Liver (tissue), 9 donors: ENCODE measurements around the gene LPAR2. TPM values are rescaled to one million over a fixed set of nuclear protein-coding genes. Genes with fewer than 3 reads are reported as not detected.
"Not testable (repeated sequence)": the region's sequence is repeated elsewhere in the genome, so short reads cannot be mapped to it uniquely, and the experiment has no call there.

Experiments used
- DNase-seq: peaks from one replicate; pipeline ENCODE4 v3.0.0-alpha.2; 2017; ENCODE audit warnings: low spot score
- H3K27ac ChIP-seq, 2 donors: one replicate each; pipeline ENCODE4 v1.7.0; 2013; ENCODE audit warnings: inconsistent platforms in 2 of 2, low read length in 2 of 2, control low read depth in 1 of 2, low read depth in 1 of 2, mild to moderate bottlenecking in 1 of 2
- H3K27me3 ChIP-seq, 4 donors: one replicate each; pipeline versions ENCODE4 v1.6.1 to v1.7.0; 2013; ENCODE audit warnings: low read length in 3 of 4, inconsistent platforms in 1 of 4, mild to moderate bottlenecking in 1 of 4, moderate library complexity in 1 of 4; ENCODE audit not compliant: control insufficient read depth in 4 of 4, insufficient read depth in 4 of 4
- H3K36me3 ChIP-seq, 4 donors: one replicate each; pipeline versions ENCODE4 v1.6.1 to v1.7.0; 2013; ENCODE audit warnings: low read length in 3 of 4, mild to moderate bottlenecking in 3 of 4, low read depth in 1 of 4, moderate library complexity in 1 of 4; ENCODE audit not compliant: control insufficient read depth in 4 of 4, insufficient read depth in 3 of 4
- H3K4me1 ChIP-seq, 4 donors: one replicate each; pipeline versions ENCODE4 v1.6.1 to v1.7.0; 2013; ENCODE audit warnings: low read length in 3 of 4, mild to moderate bottlenecking in 3 of 4, moderate library complexity in 1 of 4; ENCODE audit not compliant: control insufficient read depth in 4 of 4, insufficient read depth in 4 of 4
- H3K4me3 ChIP-seq, 3 donors: one replicate each; pipeline versions ENCODE4 v1.6.1 to v1.7.0; 2013; ENCODE audit warnings: low read length in 3 of 3, control low read depth in 1 of 3, low read depth in 1 of 3, mild to moderate bottlenecking in 1 of 3
- H3K9ac ChIP-seq, 2 donors: one replicate each; pipeline ENCODE4 v1.7.0; 2013; ENCODE audit warnings: low read length in 2 of 2, mild to moderate bottlenecking in 2 of 2, moderate library complexity in 2 of 2, control low read depth in 1 of 2, low read depth in 1 of 2
- H3K9me3 ChIP-seq, 4 donors: one replicate each; pipeline versions ENCODE4 v1.6.1 to v1.7.0; 2013; ENCODE audit warnings: low read length in 3 of 4; ENCODE audit not compliant: control insufficient read depth in 4 of 4
- ATF3 ChIP-seq: IDR thresholded peaks from 2 replicates; pipeline ENCODE4 v1.6.1; 2016; ENCODE audit warnings: antibody characterized with exemption
- CTCF ChIP-seq: fragments of 150-350 bp; IDR thresholded peaks from 2 replicates; pipeline ENCODE4 v1.5.1; 2017; ENCODE audit warnings: improper control_type of control experiment, low read depth, low read length; ENCODE audit not compliant: missing input control
- EGR1 ChIP-seq, 2 donors: IDR thresholded peaks; 2 replicates each; pipeline ENCODE4 v1.6.1; 2016 to 2018; ENCODE audit warnings: antibody characterized with exemption in 2 of 2, low read depth in 2 of 2
- FOXA1 ChIP-seq: IDR thresholded peaks from 2 replicates; pipeline ENCODE4 v1.6.1; 2016; ENCODE audit warnings: antibody characterized with exemption
- FOXA2 ChIP-seq: IDR thresholded peaks from 2 replicates; pipeline ENCODE4 v1.6.1; 2016; ENCODE audit warnings: antibody characterized with exemption
- GABPA ChIP-seq, 2 donors: IDR thresholded peaks in 1 of 2; conservative IDR thresholded peaks in 1 of 2; 2 replicates each; pipeline ENCODE4 v1.6.1; 2016; ENCODE audit warnings: antibody characterized with exemption in 2 of 2, mild to moderate bottlenecking in 1 of 2, moderate library complexity in 1 of 2
- HNF4A ChIP-seq, 2 donors: conservative IDR thresholded peaks; 2 replicates each; pipeline ENCODE4 v1.6.1; 2016; ENCODE audit warnings: antibody characterized with exemption in 2 of 2, mild to moderate bottlenecking in 2 of 2
- MAX ChIP-seq: IDR thresholded peaks from 2 replicates; pipeline ENCODE4 v1.6.1; 2016; ENCODE audit warnings: antibody characterized with exemption
- RAD21 ChIP-seq, 2 donors: IDR thresholded peaks; 2 replicates each; pipeline ENCODE4 v1.6.1; 2016; ENCODE audit warnings: antibody characterized with exemption in 2 of 2, mild to moderate bottlenecking in 2 of 2
- RXRA ChIP-seq, 2 donors: IDR thresholded peaks; 2 replicates each; pipeline ENCODE4 v1.6.1; 2017 to 2018; ENCODE audit warnings: antibody characterized with exemption in 2 of 2, mild to moderate bottlenecking in 1 of 2
- SP1 ChIP-seq: IDR thresholded peaks from 2 replicates; pipeline ENCODE4 v1.6.1; 2018; ENCODE audit warnings: antibody characterized with exemption, mild to moderate bottlenecking
- TAF1 ChIP-seq: conservative IDR thresholded peaks from 2 replicates; pipeline ENCODE4 v1.6.1; 2016; ENCODE audit warnings: antibody characterized with exemption, mild to moderate bottlenecking
- YY1 ChIP-seq: IDR thresholded peaks from 2 replicates; pipeline ENCODE4 v1.6.1; 2016; ENCODE audit warnings: antibody characterized with exemption, mild to moderate bottlenecking
- ZBTB33 ChIP-seq: IDR thresholded peaks from 2 replicates; pipeline ENCODE4 v1.6.1; 2016; ENCODE audit warnings: antibody characterized with exemption
- WGBS: extraction: QIAGEN DNeasy Blood & Tissue Kit; methylation state at CpG from one replicate; pipeline ENCODE4 v1.1.7; 2013; 5-methylcytosine and 5-hydroxymethylcytosine counted together
- polyA plus RNA-seq, 2 donors: library from polyadenylated mRNA; stranded (reverse) in 1 of 2; unstranded in 1 of 2; fragments of 200-250 nt in 1 of 2; fragments of >200 nt in 1 of 2; fragmentation: Nextera tagmentation in 1 of 2; extraction: Ambion mirVana in 1 of 2; gene quantifications; one replicate each; pipeline versions ENCODE4 v1.2.1 to v1.2.3, GENCODE V29; 2013 to 2015
- total RNA-seq, 2 donors: library from RNA; depleted of rRNA; stranded (reverse); fragments of >200 nt; gene quantifications; one replicate each; pipeline ENCODE4 v1.2.3, GENCODE V29; 2014
- donor health status: healthy.
- donor health status: healthy.
- donor health status: healthy.
- donor health status: healthy.
- donor health status: healthy.

The LPAR2 gene
- total and polyA plus RNA-seq, 4 donors, result 1.0 to 3.4 (median 1.2) TPM

GRCh38 chr19:19602136-19602712, 25.8 kb downstream of the LPAR2 start (continued):
- TF ChIP-seq CTCF, result no peak
- no peak for TF ChIP-seq RAD21 (IDR thresholded peaks at IDR 0.05)
- TF ChIP-seq SP1, result no peak
- no peak for TF ChIP-seq TAF1
- TF ChIP-seq ATF3, result no peak

- Histone ChIP-seq H3K27ac (no peak overlapping the region), H3K4me1 (no peaks in the 10 kb centered on the region), H3K9ac (no peak overlapping the region), H3K4me3 (no peak overlapping the region), H3K36me3 (no peaks in the 10 kb centered on the region), H3K9me3 (peaks cover 0 to 3% (median 0%) of the 10 kb centered on the region in 4 donors), H3K27me3 (peaks cover 0 to 2% (median 0%) of the 10 kb centered on the region in 4 donors)
- no peak for DNase-seq
- WGBS, result 85% methylated on average over 1 of the region's 1 CpG
- TF ChIP-seq ATF3 (no peak), FOXA1 (no peak)
Measured at GRCh38 chr19:19600793-19601330, 27.2 kb downstream of the LPAR2 start.

GRCh38 chr19:19598728-19599451, 29.1 kb downstream of the LPAR2 start:
- WGBS, result 87% methylated on average over 20 of the region's 20 CpGs
- H3K4me1 ChIP-seq, H3K9ac ChIP-seq, H3K27me3 ChIP-seq, H3K4me3 ChIP-seq, H3K36me3 ChIP-seq, DNase-seq, H3K9me3 ChIP-seq, H3K27ac ChIP-seq: not testable (repeated sequence)

GRCh38 chr19:19597809-19598306, 30.2 kb downstream of the LPAR2 start:
- Histone ChIP-seq H3K27ac (peak overlapping the region in 1 of 2 donors; percentile 37), H3K9ac (no peak overlapping the region), H3K4me1 (no peaks in the 10 kb centered on the region), H3K36me3 (no peaks in the 10 kb centered on the region), H3K9me3 (peaks cover 0 to 3% (median 0%) of the 10 kb centered on the region in 4 donors), H3K27me3 (peaks cover 0 to 2% (median 0%) of the 10 kb centered on the region in 4 donors), H3K4me3 (no peak overlapping the region)
- no peak for DNase-seq
- 72% methylated on average over 8 of the region's 8 CpGs for WGBS
- TF ChIP-seq EGR1 (IDR thresholded peaks at IDR 0.05; ENCODE audit: low read depth in 2 of 2) (no peak), GABPA (IDR thresholded peaks at IDR 0.05 in 1 of 2, conservative IDR thresholded peaks at IDR 0.05 in 1 of 2) (no peak), HNF4A (conservative IDR thresholded peaks at IDR 0.05) (no peak), YY1 (no peak), RXRA (IDR thresholded peaks at IDR 0.05) (no peak), ZBTB33 (no peak), FOXA2 (no peak), CTCF (no peak), RAD21 (IDR thresholded peaks at IDR 0.05) (no peak), SP1 (no peak), MAX (no peak), ATF3 (no peak), FOXA1 (no peak), TAF1 (no peak)
